ENCODE results near the gene PLEKHA5.
"Not testable (repeated sequence)": the region's sequence is repeated elsewhere in the genome, so short reads cannot be mapped to it uniquely, and the experiment has no call there.

Gene PLEKHA5

DNA sequence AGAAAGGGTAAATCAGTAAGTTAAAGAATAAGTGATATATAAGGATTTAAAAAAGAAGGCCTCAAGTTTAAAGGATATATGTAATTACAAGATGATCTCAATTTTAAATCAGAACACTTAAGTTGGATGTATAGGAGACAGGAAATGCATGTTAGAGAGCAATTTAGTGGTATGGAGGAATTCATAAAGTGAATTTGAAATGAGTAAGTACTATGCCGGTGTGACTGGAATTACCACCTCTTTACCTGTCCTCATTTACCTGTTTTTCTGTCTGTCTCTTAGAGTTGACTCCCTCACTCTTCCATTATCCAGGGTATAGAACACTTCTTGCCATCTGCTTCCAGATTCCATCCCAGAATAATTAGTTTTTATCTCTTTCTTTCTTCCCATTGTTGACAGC is 73.5 kb downstream of the PLEKHA5 start:
- DNase-seq: peak; percentile 6

DNA sequence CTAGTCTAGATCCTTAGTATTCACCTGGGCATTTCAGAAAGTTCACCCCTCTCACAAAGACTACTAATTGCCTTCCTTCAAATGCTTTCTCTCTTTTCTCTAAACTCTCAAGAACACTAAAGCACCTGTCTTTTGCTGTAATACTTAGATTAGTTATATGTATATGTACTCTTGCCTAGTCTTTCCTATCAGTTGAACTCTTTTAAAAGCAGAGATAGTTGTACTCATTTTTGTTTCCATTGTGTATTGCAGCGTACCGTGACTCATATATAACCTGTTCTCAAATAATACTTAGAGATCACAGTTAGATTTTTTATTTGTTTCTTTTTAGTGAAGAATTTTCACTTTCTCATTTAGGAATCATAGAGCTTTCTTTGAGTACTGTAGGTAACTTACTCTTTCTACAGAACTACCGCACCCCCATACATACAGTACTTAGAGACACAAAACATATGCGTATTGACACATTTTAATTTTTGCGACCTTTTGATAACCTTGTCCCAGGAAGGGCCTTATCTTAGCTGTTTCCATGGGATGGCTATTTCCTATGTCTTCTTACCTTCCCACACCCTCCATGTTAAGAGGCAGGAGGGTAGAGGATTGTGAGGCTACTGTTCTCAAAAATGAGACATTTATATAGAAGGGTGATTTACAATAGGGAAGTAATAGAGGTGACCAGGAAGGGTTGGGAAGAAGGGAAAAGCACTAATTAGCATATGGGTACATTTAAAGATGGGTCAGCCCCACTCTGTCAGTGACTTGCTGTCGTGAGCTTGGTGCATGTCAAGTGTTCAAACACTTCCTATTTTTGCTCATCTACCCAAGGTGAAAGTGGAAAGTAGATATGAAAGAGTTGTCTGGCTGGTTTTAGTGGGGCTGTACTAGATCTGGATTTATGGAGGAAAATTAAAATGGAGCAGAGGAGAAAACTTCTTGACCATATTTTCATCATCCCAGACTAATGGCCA is 74.3 kb downstream of the PLEKHA5 start:
- no peak for DNase-seq

DNA sequence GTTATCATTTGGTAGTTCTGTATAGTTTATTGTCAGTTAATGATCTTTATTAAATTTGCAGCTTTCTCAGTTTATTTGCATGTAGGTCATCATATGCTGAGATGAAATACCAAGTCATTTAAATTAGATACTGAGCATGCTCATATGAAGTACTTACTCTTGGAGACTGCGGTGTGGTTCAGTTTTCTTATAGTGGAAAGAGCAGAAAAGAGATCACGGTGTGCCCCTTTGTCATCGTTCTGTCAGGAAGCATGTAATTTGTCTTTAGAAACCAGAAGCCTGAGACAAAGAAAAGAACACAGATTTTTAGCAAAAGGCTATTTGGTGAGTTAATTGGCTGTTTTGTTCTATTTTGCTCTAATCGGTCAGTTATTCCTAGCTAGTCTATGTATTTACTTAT is 75.6 kb downstream of the PLEKHA5 start:
- no peak for DNase-seq

DNA sequence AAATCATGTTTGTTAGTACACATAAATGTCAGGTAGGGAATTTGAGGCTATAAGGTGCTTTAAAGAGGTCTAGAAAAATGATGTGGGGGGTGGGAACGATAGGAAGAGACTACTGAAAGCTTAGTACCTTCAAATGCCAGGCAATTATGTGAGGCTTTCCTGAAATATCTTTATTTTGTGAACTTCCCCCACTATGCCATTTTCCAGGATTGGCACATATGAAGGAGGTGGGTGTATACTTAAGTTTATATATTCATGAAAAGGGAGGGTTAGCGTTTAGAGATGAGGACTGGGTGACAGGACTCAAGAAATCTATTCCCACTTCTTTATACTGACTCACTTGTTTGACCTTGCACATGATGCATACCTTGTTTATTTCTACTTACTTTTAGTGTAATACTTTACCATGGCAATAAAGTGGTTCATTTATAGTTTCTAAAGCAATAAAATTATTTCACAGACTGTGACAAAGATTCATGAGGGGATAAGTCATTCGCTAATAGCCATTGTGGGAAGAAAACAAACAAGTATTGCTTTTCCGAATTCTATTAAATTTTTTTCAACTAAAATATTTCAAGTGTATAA is 77.1 kb downstream of the PLEKHA5 start:
- DNase-seq: no peak

DNA sequence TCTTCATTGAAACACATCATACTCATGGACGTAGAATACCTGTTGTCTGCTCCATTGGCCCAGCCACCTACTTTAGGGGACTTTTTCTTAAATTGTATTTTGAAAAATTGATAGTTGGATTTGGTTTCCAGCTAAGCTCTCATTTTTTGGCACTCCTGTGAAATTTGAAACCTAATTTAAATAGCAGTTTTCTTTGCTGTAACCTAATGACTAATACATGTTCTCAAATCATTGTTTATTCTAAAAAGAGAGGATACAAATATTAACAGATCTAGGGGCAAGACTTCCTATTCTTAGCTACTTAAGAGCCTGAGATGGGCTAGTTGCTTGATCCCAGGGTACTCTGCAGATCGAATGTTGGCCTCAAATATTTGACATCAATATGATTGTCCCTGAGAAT is 78.9 kb downstream of the PLEKHA5 start:
- no peak for DNase-seq

DNA sequence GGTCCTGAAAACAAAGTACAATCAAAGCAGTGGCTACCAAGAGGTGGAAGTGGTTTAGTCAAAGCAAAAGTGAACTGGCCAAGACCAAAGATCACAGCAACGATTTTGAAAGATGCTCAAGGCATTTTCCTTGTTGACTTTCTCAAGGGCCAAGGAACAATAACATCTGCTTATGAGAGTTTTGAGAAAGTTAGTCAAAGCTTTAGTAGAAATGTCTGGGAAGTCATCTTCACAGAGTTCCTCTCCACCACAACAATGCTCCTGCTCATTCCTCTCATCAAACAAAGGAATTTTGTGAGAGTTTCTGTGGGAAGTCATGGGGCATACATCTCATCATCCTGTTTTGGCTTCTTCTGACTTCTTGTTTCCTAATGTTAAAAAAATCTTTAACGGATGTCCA is 80.1 kb downstream of the PLEKHA5 start:
- no peak for DNase-seq

DNA sequence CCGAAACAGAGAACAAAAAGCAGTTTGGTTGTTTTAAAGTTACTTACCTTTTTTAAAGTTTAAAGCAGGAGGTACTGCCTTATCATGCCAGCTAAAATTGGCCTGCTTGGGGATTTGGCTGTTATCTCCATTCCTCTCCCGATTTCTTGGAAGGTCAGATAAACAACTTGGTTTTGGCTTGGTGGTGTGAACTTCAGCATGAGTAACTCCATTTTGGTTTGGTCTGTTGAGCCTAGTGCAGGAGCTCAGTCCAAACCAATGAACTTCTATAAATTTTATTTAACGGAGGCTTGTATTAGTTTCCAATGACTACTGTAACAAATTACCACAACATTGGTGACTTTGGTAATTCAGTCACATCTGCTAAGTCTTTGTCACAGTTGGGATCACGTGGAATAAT is 82.3 kb downstream of the PLEKHA5 start:
- no peak for DNase-seq

DNA sequence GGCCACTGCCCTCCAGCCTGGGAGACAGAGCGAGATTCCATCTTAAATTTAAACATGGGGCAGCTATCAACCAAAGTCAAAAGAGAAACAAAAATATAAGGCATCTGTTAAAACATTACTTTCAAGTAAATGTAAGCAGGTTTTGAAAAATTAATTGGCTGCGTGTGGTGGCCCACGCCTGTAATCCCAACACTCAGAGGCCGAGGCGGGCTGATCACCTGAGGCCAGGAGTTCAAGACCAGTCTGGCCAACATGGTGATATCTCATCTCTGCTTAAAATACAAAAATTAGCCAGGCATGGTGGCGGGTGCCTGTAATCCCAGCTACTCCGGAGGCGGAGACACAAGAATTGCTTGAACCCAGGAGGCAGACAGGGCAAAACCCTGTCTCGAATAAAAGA is 82.7 kb downstream of the PLEKHA5 start:
- DNase-seq: no peak

DNA sequence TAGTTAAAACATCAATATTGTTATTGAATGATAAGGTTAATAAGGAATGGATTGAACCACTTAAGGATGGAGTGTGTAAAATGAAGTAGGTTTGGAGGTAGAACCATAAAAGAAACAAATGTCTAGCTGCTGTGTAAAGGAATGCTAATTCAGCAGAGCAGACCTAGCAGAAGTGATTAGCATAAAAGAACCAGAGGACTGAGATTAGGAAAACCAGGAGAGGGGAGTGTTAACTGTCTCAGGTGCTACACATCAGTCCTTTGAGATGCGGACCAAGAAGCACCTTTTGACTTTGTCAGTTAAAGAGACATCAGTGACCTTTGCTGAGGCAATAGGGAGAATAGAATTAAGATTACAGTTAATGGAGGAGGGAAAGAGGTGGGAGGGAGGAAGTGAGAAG is 84.5 kb downstream of the PLEKHA5 start:
- no peak for DNase-seq

DNA sequence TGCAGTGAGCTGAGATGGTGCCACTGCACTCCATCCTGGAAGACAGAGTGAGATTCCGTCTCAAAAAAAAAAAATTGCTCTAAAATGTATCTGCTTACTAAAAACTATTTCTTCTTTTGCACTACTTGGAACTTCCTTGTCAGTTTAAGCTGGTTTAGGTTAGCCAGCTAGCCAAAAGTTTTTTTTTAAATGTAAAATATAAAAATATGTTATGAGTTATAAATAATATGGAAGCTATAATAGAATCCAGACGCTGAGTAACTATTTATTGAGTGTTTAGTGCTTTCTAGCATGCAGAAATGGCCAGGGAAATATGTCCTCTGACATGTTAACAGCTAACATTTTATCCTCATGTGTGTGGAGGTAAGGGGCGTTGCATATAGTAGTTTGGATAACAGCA is 85.6 kb downstream of the PLEKHA5 start:
- no peak for DNase-seq

DNA sequence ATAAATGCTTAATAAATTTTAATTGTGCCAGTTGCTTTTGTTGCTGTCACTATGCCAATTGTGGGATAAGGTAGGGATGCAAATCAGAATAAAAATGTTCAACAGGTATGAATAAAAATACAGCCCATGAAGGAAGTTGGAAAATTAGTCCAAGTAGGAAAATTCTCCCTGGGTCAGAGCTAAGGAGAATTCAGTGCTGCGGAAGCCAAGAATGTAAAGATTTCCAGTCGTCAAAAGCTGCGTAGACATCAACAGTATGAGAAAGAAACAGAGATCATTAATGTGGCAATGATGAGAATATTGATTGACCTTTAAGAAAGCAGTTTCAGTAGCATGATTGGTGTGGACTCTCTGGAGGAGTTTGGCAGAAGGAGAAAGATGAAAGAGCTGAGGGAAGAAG is 87.9 kb downstream of the PLEKHA5 start:
- DNase-seq: no peak

DNA sequence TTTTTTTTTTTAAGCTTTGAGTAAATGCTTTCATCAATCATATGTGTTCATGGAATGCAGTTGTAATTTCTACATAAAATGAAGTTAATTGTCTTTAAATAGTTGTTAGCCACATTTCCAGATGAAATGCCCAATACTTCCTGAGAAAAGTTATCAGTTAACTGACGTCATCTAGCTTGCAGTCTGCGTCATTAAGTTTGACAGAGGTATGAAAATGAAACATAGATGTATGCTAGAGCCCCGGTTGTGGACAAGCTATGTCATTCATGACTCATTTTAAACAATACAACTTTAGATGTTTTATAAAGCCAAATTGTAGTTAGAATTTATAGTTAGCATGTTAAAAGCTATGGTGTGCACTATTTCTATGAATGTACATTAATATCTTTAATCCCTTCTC is 90.7 kb downstream of the PLEKHA5 start:
- peak; percentile 16 for DNase-seq

DNA sequence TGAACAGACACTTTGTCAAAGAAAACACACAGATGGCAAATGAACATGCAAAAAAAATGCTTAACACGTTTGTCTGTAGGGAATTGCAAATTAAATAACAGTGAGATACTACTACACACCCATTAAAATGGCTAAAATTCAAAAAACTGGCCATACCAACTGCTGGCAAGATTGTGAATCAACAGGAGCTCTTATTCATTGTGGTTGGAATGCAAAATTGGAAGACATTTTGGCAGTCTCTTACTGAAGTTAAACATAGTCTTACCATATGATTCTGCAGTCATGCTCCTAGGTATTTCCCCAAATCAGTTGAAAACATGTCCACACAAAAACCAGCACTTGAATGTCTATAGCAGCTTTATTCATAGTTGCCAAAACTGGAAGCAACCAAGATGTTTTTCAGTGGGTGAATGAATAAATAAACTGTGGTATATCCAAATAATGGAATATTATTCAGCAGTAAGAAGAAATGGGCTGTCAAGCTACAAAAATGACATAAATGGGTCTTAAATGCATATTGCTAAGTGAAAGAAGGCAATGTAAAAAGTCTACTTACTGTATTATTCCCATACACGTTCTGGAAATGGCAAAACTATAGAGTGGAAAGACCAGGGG is 91.4 kb downstream of the PLEKHA5 start:
- DNase-seq: no peak

DNA sequence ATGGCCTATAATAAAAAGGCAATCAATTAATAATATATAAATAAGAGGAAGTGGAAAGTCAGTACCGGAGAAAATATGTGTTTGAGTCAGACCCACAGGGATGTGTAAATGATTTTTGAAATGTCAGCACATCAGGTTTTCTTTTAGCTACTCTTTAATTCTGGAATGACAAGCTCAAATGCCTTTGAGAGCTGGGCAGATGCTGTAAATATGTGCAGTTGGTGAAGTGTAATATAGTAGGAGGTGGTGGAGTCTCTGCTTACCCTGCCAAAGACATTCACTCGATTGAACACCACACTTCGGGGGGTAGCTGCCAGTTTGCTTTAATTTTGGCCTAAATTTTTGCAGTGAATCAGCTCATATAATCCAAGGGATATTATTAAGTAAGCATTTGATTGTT is 93.0 kb downstream of the PLEKHA5 start:
- DNase-seq: no peak

DNA sequence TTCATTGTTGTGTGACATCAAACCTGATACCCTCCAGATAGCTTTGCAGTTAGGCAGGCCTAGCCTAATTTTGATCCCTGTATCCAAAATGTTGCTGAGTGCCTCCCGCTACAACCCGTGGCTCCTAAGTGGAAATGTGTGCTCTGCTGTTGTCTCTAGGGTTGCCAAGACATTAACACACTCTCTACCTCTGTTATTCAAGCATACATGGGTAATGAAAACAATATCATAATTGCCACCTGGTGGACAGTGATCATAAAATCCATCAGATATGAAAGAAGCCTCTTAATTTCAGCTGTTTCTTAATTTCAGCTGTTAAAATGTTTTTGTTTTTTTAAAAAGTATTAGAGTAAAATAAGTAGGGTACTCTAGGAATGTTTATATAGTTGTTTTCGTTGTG is 93.5 kb downstream of the PLEKHA5 start:
- no peak for DNase-seq

DNA sequence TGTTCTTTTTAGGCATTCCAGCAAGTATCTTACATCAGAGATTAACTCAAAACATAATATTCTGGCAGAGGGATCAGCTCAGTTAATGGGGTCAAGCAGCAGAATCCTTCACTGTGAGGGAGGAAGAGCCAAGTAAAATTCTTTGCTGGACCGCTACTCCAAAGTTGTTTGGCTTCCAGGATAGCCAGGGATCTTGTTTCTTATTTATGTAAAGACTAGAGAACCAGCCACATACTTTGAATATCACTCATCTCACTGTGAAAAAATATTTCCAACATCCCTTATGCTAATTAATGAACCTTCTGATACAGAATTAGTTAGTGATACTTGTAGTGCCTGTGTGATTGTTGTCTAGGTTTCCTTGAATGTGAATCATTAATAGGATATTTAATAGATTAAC is 94.2 kb downstream of the PLEKHA5 start:
- DNase-seq: no peak

DNA sequence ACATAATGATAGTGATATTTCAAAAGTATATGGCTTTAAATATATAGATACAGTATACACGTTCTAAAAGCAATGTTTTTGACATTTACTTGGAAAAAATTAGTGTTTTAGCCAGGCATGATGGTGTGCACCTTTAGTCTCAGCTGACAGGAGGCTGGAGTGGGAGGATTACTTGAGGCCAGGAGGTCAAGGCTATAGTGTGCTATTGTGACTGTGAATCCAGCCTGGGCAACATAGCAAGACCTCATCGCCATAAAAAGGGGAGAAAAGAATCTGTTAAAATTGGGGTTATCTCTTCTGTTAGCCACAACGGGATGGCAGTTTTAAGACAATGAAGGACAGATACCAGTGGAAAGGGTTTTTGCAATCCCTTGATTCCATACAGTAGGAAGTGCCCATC is 95.2 kb downstream of the PLEKHA5 start:
- DNase-seq: no peak

DNA sequence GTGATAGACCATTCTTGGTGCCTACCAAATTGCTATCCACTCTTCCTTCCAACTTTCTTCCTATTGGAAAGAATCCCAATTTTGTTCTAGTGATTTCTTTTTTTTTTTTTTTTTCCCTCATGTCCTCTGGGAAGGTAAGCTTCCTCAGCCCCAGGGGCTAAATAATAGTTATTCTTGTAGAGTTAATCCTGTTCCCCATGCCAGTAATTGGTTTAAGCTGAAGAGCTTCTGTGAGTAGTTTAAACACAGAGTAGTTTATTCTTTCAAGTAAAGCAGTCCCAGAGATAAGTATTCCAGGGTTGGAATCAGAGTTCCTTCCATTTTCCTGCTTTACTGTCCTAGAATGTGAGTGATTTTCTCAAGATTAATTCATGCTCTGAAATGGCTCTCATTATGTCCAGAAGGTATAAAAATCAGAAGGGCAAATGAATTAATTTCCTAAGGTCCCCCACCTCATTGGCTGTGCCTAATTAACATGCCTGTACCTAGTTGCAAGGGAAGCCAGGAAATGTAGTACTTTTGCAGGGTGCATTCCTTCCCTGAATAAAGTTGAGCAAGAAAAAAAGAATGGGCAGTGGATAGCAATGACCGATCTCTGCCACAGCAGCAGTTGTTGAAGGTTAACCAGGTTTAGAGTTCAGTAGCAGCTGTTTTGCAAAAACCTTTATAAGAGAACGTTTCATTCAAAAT is 97.8 kb downstream of the PLEKHA5 start:
- no peak for DNase-seq

DNA sequence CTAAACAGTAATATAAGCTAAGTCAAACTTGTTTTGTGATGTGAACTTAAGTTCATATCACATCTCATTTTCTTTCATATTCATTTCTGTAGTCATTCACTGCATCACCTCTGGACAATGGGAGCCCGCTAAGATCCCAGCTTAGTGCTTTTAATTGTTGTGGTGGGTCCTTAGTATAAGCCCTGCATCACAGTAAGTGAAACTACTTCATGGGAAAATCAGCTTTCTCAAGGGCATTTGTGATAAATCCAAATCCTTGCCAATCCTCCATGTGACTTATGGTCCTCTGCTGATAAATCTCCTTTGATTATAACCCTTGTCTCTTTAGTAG is 98.3 kb downstream of the PLEKHA5 start:
- DNase-seq: no peak

DNA sequence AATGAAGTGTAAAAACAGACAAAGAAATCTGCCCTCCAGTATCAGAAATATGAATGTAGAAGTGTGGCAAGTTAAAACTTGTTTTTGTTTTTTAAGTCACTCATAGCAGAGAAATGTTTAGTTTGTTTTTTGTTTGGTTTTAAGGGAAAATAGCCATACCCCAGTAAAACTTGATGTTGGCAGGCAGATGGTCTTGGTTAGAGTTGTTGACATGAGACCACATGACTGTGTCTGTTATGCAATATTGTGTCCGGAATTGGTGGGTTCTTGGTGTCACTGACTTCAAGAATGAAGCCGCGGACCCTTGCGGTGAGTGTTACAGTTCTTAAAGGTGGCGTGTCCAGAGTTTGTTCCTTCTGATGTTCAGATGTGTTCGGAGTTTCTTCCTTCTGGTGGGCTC is 99.5 kb downstream of the PLEKHA5 start:
- not testable (repeated sequence) for DNase-seq

DNA sequence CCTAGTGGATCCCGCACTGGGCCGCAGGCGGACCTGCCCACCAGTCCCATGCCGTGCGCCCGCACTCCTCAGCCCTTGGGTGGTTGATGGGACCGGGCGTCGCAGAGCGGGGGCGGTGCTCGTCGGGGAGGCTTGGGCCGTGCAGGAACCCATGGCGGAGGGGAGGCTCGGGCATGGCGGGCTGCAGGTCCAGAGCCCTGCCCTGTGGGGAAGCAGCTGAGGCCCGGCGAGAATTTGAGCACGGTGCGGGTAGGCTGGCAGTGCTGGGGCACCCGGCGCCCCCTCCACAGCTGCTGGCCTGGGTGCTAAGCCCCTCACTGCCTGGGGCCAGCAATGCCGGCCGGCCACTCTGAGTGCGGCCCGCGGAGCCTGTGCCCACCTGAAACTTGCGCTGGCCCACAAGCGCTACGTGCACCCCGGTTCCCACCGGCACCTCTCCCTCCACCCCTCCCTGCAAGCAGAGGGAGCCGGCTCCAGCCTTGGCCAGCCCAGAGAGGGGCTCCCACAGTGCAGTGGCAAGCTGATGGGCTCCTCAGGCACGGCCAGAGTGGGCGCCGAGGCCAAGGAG is 100.8 kb downstream of the PLEKHA5 start:
- DNase-seq: no peak

DNA sequence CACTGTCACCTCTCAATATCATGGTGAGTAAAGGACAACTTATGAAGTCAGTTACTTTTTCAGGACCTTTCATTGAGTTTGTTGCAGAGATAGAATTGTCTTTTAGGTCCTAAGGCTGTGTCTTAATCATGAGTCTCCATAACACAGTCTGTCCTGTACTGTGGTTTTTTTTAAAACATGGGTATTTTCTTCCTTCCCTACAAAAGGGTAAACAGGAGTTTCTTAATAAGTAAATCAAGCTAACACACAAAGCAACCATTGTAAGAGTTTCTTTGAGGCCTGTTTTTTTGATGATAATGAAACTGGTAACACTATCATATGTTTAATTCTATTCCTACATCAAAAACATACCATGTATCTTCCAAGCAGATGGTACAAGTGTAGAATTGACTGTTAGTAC is 101.4 kb downstream of the PLEKHA5 start:
- no peak for DNase-seq

DNA sequence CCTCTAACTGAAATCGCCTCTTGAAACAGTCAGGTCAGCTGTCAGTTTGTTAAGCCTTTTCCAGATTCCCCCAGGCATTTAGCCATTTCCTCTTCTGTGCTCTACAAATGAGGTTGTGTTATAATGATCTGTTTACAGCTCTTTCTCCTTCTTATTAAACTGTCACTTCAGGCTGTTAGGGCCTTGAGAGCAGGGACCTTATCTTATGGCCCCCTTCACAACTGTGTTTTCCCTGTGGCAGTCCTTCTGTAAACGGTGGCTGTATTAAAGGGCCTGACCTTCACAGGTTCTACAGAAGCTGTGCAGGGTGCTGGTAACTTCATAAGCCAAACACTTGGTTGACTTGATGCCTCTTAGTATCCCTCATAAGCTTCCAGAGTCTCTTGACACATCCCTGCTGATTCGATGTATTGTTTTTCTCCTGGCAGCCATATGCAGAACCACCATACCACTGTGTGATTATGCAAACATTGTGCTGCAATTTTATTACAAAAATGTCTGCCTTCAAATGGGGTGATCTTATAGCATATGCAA is 104.7 kb downstream of the PLEKHA5 start:
- DNase-seq: no peak

Measured in activated CD4-positive, alpha-beta T cell treated with anti-CD3 and anti-CD28 coated beads, Interleukin-2, amount 50 U/mL, for 16 hours (primary cell).